ENCODE results near the gene VGLL4. TPM values are rescaled to one million over a fixed set of nuclear protein-coding genes. Genes with fewer than 3 reads are reported as not detected.

VGLL4 gene
- total RNA-seq, 1 experiment from 2014 or later, result 42.1 TPM

DNA sequence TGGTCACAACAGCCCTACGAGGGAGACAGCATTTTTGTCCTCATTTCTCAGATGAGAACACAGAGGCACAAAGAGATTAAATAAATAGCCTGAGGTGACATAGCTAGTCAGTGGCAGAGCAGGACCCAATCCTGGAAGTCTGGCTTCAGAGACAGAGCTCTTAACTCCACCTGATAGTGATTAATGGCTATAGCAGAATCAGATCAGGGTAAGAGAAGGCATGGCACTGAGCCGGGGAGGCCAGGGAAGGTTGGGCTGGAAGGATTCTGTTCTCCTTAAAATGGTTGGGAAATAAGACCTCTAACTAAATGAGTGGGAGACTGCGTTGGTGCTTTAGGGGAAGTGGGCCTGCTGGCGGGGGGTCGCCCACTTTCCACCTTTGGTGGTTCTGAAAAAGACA lies 104.5 kb downstream of the VGLL4 start:
- H3K4me1 ChIP-seq (ENCODE audit: insufficient read depth, low read length), result no peaks in the 10 kb centered on the region
- no peaks in the 10 kb centered on the region for H4K20me1 ChIP-seq (ENCODE audit: control insufficient read depth, insufficient read depth, insufficient read length)
- H3K18ac ChIP-seq (ENCODE audit: insufficient read length, low read depth, low read length), result no peak overlapping the region
- no peaks in the 10 kb centered on the region for H3K27me3 ChIP-seq (ENCODE audit: insufficient read depth, low read length)
- no CpG with 5 or more reads among the region's 5 CpGs for WGBS (ENCODE audit: extremely low coverage, insufficient read length, low lambda C conversion rate)
- no peaks in the 10 kb centered on the region for H3K79me1 ChIP-seq (ENCODE audit: insufficient read depth, low read depth, low read length, poor library complexity, severe bottlenecking)
- H2BK120ac ChIP-seq (ENCODE audit: low read depth, low read length, poor library complexity, severe bottlenecking), result no peak overlapping the region
- Mint-ChIP-seq H3K36me3 (ENCODE audit: insufficient read depth in 1 of 3, low read depth in 3 of 3) (no peaks in the 10 kb centered on the region; a peak in 1 of 7 replicates), H3K27ac (no peak overlapping the region), H3K4me3 (no peak overlapping the region), H3K9me3 (no peaks in the 10 kb centered on the region), H3K4me1 (peaks cover 9 to 10% of the 10 kb centered on the region in 2 experiments), H3K27me3 (ENCODE audit: low read depth) (no peaks in the 10 kb centered on the region)
- H3K9me3 ChIP-seq (ENCODE audit: control insufficient read depth, low read depth, low read length), result no peaks in the 10 kb centered on the region
- H3K4ac ChIP-seq (ENCODE audit: low read depth, low read length), result no peak overlapping the region
- H3K27ac ChIP-seq (ENCODE audit: insufficient read length, low read depth, low read length), result no peak overlapping the region
- no peaks in the 10 kb centered on the region for H3K23me2 ChIP-seq (ENCODE audit: insufficient read length, low read depth, low read length, poor library complexity, severe bottlenecking)
- no peak overlapping the region for H3T11ph ChIP-seq (ENCODE audit: low read length)
- H3K9ac ChIP-seq (ENCODE audit: extremely low read depth, insufficient read length, low read length), result no peak overlapping the region
- no peak overlapping the region for H4K5ac ChIP-seq (ENCODE audit: insufficient read length, low read depth, low read length)
- H2AK5ac ChIP-seq (ENCODE audit: insufficient read length, low read length), result no peak overlapping the region
- no peak overlapping the region for H2BK15ac ChIP-seq (ENCODE audit: low read depth, low read length)
- TF ChIP-seq, protein P1, sequence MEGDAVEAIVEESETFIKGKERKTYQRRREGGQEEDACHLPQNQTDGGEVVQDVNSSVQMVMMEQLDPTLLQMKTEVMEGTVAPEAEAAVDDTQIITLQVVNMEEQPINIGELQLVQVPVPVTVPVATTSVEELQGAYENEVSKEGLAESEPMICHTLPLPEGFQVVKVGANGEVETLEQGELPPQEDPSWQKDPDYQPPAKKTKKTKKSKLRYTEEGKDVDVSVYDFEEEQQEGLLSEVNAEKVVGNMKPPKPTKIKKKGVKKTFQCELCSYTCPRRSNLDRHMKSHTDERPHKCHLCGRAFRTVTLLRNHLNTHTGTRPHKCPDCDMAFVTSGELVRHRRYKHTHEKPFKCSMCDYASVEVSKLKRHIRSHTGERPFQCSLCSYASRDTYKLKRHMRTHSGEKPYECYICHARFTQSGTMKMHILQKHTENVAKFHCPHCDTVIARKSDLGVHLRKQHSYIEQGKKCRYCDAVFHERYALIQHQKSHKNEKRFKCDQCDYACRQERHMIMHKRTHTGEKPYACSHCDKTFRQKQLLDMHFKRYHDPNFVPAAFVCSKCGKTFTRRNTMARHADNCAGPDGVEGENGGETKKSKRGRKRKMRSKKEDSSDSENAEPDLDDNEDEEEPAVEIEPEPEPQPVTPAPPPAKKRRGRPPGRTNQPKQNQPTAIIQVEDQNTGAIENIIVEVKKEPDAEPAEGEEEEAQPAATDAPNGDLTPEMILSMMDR (conservative IDR thresholded peaks at IDR 0.05), result no peak
- H4K8ac ChIP-seq (replicated peaks; ENCODE audit: insufficient read length, low read depth, low read length), result no peak overlapping the region
- no peak overlapping the region for H2BK5ac ChIP-seq (ENCODE audit: insufficient read length, low read length)
- H4K91ac ChIP-seq (ENCODE audit: insufficient read length, low read depth, low read length), result no peak overlapping the region
- no peak overlapping the region for H2BK20ac ChIP-seq (ENCODE audit: low read depth, low read length, poor library complexity, severe bottlenecking)
- H3K79me2 ChIP-seq (ENCODE audit: insufficient read depth, low read length), result no peaks in the 10 kb centered on the region
- H3K4me2 ChIP-seq (ENCODE audit: insufficient read depth, insufficient read length, low read length), result no peak overlapping the region
- no peak overlapping the region for H2BK12ac ChIP-seq (ENCODE audit: insufficient read length, low read depth, low read length)
- H3K56ac ChIP-seq (ENCODE audit: insufficient read length, low read depth, low read length), result no peak overlapping the region
- no peak overlapping the region for H3K23ac ChIP-seq (ENCODE audit: insufficient read length, low read depth, low read length)
- H3K14ac ChIP-seq (ENCODE audit: insufficient read depth, low read length), result no peak overlapping the region
- H2AFZ ChIP-seq (ENCODE audit: low read length), result no peak overlapping the region
- DNase-seq, result no peak

Data from H9 (cell line).